Suprapubic skin (tissue), 3 donors: ENCODE measurements around the gene KLHL29.

ENCODE experiments used
- CTCF ChIP-seq, 2 donors: fragments of 200-600 bp in 1 of 2; fragments of 450-650 bp in 1 of 2; sonication (generic) in 1 of 2; IDR thresholded peaks; one replicate each; pipeline ENCODE4 v1.5.1; 2016 to 2019; ENCODE audit warnings: antibody characterized with exemption in 2 of 2, mild to moderate bottlenecking in 1 of 2, moderate library complexity in 1 of 2
- EP300 ChIP-seq: sonication (generic); formaldehyde crosslinking; IDR thresholded peaks from one replicate; pipeline ENCODE4 v1.6.1; 2017; ENCODE audit warnings: antibody characterized with exemption
- POLR2A ChIP-seq, 2 donors: fragments of 450-650 bp; IDR thresholded peaks; one replicate each; pipeline ENCODE4 v1.6.1; 2017; ENCODE audit warnings: antibody characterized with exemption in 2 of 2, mild to moderate bottlenecking in 2 of 2, moderate library complexity in 2 of 2

GRCh38 chr2:23429036-23429435, 44.1 kb downstream of the KLHL29 start:
- TF ChIP-seq POLR2A (IDR thresholded peaks at IDR 0.05): no peak
- TF ChIP-seq EP300: no peak
- no peak for TF ChIP-seq CTCF (IDR thresholded peaks at IDR 0.05)
